Gastrocnemius medialis (tissue), 4 donors: ENCODE measurements around the gene CMIP. TPM values are rescaled to one million over a fixed set of nuclear protein-coding genes. Genes with fewer than 3 reads are reported as not detected.

ENCODE experiments used
- ATAC-seq, 2 donors: fragments of 150-250 bp; one replicate each; pipeline ENCODE4 v1.9.1; 2016
- DNase-seq, 2 donors: peaks; one replicate each; pipeline ENCODE4 v3.0.0-alpha.2; 2019
- H3K27ac ChIP-seq, 4 donors: fragments of 200-600 bp; sonication (generic); 1 replicate in 1 of 4; 2 replicates in 3 of 4; pipeline ENCODE4 v1.5.1; 2016 to 2018; ENCODE audit warnings: mild to moderate bottlenecking in 2 of 4, moderate library complexity in 1 of 4
- H3K27me3 ChIP-seq, 3 donors: fragments of 200-600 bp; sonication (generic) in 2 of 3; 1 replicate in 1 of 3; 2 replicates in 2 of 3; pipeline versions ENCODE4 v1.5.1 to v1.6.0; 2016 to 2019; ENCODE audit warnings: mild to moderate bottlenecking in 1 of 3, moderate library complexity in 1 of 3
- H3K36me3 ChIP-seq, 2 donors: fragments of 200-600 bp; sonication (generic) in 1 of 2; one replicate each; pipeline ENCODE4 v1.5.1; 2017 to 2018
- H3K4me1 ChIP-seq, 2 donors: fragments of 200-600 bp; sonication (generic) in 1 of 2; one replicate each; pipeline ENCODE4 v1.5.1; 2016 to 2017; ENCODE audit warnings: mild to moderate bottlenecking in 2 of 2
- H3K4me3 ChIP-seq, 4 donors: fragments of 200-600 bp; sonication (generic) in 3 of 4; 1 replicate in 1 of 4; 2 replicates in 3 of 4; pipeline ENCODE4 v1.5.1; 2016 to 2019; ENCODE audit warnings: mild to moderate bottlenecking in 2 of 4
- H3K9me3 ChIP-seq, 3 donors: fragments of 200-600 bp; sonication (generic) in 2 of 3; 1 replicate in 1 of 3; 2 replicates in 2 of 3; pipeline ENCODE4 v1.5.1; 2016 to 2019
- POLR2A ChIP-seq, 2 donors: fragments of 450-650 bp; IDR thresholded peaks; one replicate each; pipeline ENCODE4 v1.6.1; 2017; ENCODE audit warnings: antibody characterized with exemption in 2 of 2, mild to moderate bottlenecking in 2 of 2, moderate library complexity in 2 of 2
- in situ Hi-C, 4 donors: fragments of 200-750 bp; cut with MboI; loops; one replicate each; pipeline versions ENCODE4 v1.15.0 to v1.8.0; 2017; ENCODE audit warnings: low sequenced_read_pairs in 4 of 4
- intact Hi-C: fragments of 100-400 bp; cut with DNase I; formaldehyde crosslinking; loops from one replicate; pipeline ENCODE4 v1.15.1; 2023; ENCODE audit warnings: low total_unique reads
- total RNA-seq, 4 donors: library from RNA; depleted of rRNA; stranded (reverse); fragments of >200 nt; gene quantifications; one replicate each; pipeline versions ENCODE4 v1.1.0 to v1.2.3, GENCODE V29; 2016
- TF ChIP-seq, protein P1 (sequence below), 5 experiments: fragments of 450-650 bp in 3 of 5; fragments of 200-600 bp in 2 of 5; sonication (generic) in 2 of 5; IDR thresholded peaks in 4 of 5; conservative IDR thresholded peaks in 1 of 5; 1 replicate in 4 of 5; 2 replicates in 1 of 5; pipeline ENCODE4 v1.5.1; 2016 to 2019; ENCODE audit warnings: antibody characterized with exemption in 5 of 5, mild to moderate bottlenecking in 3 of 5, moderate library complexity in 3 of 5

CMIP gene
- total RNA-seq, 4 donors from 2014 or later: 0.90 to 5.1 (median 2.7) TPM

DNA sequence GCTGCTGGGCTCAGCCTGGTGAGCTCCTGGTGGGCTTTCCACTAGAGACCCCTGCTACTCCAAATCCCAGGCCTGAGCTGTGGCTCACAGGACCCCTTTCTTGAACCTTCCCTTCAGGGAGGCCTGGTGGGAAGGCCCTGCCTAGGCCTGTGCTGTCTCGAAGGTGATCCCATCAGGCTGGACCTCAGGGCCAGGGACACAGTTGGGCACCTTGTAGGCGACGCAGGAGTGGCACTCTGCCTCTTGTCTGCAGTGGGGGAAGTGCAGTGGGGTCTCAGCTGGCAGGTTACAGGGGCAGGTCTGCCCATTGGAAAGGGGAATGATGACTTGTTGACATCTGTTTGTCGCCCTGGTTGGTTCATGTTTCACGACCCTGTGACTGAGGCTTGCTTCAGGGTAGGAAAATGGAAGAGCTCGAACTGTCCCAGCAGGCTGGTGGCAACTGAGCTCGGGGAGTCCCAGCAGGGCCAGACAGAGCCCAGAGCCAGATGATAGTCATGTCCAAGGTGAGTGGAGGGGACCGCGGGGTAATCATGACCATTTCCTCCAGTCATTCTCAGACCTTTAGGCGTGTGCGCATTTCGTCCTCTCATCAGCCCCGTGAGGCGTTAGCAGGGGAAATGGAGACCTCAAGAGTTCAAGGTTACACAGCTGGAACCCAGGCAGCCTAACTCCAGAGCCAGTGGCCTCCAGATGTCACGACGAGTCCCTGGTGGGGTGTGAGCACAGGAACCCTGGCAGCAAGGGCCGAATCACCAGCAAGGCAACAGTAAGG lies 11.3 kb downstream of the CMIP start:
- H3K36me3 ChIP-seq: no peaks in the 10 kb centered on the region
- no peak overlapping the region for H3K27ac ChIP-seq
- intact Hi-C loops: no loop called here
- TF ChIP-seq, protein P1, sequence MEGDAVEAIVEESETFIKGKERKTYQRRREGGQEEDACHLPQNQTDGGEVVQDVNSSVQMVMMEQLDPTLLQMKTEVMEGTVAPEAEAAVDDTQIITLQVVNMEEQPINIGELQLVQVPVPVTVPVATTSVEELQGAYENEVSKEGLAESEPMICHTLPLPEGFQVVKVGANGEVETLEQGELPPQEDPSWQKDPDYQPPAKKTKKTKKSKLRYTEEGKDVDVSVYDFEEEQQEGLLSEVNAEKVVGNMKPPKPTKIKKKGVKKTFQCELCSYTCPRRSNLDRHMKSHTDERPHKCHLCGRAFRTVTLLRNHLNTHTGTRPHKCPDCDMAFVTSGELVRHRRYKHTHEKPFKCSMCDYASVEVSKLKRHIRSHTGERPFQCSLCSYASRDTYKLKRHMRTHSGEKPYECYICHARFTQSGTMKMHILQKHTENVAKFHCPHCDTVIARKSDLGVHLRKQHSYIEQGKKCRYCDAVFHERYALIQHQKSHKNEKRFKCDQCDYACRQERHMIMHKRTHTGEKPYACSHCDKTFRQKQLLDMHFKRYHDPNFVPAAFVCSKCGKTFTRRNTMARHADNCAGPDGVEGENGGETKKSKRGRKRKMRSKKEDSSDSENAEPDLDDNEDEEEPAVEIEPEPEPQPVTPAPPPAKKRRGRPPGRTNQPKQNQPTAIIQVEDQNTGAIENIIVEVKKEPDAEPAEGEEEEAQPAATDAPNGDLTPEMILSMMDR (IDR thresholded peaks at IDR 0.05 in 4 of 5, conservative IDR thresholded peaks at IDR 0.05 in 1 of 5): no peak
- TF ChIP-seq POLR2A (IDR thresholded peaks at IDR 0.05): no peak
- no peak overlapping the region for H3K4me3 ChIP-seq
- H3K9me3 ChIP-seq: no peaks in the 10 kb centered on the region
- in situ Hi-C loops: no loop called here
- H3K27me3 ChIP-seq: no peaks in the 10 kb centered on the region
- DNase-seq (no peak), ATAC-seq (no peak)
- peaks cover 0 to 3% of the 10 kb centered on the region in 2 donors for H3K4me1 ChIP-seq

DNA sequence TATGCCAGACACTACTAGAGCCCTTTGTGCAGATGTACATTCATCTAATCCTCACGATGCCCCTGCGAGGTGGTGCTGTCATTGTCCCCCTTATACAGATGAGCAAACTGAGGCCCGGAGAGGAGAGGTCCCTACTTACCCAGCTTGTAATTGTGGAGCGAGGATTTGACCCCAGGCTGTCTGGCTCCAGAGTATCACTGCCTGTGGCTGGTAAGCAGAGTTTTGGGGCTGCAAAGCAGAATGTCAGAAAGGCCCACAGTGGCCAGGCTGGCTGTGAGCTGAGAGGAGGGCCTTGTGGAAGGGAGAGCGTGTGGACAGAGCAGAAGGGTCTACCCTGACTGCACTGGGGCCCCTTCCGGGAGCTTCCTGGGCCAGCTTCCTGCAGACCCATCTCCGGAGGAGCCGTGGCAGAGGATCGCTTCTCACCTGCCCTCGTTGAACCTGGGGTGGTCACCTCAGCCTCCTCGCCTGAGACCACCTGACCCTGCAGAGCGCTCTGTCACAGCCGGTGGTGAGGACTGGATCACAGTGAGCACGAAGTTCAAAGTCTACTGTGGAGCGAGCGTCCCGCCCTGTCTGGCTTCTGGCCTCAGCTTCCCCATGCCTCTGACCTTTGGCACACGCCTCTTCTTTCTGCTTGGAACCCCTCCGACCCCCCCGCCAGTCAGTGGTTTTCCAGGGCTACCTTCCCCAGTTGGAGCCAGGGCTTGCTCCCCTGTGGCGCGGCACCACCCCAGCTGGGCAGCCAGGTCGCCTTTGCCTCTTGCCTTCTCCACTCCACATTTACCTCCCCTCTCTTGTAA lies 12.1 kb downstream of the CMIP start:
- DNase-seq: no peak
- Histone ChIP-seq H3K9me3 (no peaks in the 10 kb centered on the region), H3K36me3 (no peaks in the 10 kb centered on the region), H3K27ac (no peak overlapping the region), H3K4me3 (no peak overlapping the region), H3K27me3 (no peaks in the 10 kb centered on the region), H3K4me1 (peaks cover 0 to 3% of the 10 kb centered on the region in 2 donors)
- TF ChIP-seq POLR2A (IDR thresholded peaks at IDR 0.05): no peak
- TF ChIP-seq, protein P1 (IDR thresholded peaks at IDR 0.05 in 4 of 5, conservative IDR thresholded peaks at IDR 0.05 in 1 of 5): no peak
- ATAC-seq: no peak
- in situ Hi-C loops (no loop called here), intact Hi-C loops (no loop called here)

DNA sequence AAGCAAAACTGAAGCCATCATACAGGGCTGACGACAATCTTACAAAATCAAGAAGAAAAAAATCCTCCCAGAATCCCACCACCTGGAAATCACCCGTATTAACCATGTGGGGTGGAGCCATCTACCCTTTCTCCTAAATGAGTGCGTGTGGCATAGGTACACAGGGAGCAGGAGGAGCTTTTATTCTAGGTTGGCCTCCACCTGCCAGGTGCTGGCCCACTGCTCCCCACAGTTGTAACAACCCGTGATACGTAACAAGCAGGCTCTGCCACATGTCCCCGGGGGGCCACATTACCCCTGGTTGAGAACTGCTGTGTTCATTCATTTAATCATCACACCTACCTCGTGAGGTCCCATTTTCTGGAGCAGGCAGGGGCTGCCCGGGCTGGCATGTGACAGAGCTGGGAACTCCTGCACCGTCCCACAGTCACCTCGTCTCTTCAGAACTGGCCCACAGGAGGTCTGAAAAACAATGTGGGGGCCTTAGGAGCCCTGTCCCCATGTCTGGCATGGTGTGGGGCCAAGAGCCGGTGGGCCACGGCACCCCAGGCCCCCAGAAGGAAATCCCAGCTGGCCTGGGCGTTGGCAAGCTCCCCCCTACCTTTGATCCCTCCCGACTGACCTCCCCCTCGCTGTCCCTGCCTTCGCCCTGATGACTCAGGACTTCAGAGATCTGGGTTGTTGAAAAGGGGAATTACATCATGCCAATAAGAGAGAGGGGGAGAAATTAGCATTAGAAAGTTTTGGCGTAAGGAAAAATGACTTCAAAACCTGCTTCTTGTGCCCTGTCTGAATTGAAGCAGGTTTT lies 12.9 kb downstream of the CMIP start:
- Histone ChIP-seq H3K9me3 (no peaks in the 10 kb centered on the region), H3K27ac (no peak overlapping the region), H3K4me1 (peaks cover 0 to 3% of the 10 kb centered on the region in 2 donors), H3K27me3 (no peaks in the 10 kb centered on the region), H3K36me3 (no peaks in the 10 kb centered on the region), H3K4me3 (no peak overlapping the region)
- no peak for DNase-seq
- in situ Hi-C loops (no loop called here), intact Hi-C loops (no loop called here)
- no peak for ATAC-seq
- TF ChIP-seq, protein P1 (IDR thresholded peaks at IDR 0.05 in 4 of 5, conservative IDR thresholded peaks at IDR 0.05 in 1 of 5): no peak
- TF ChIP-seq POLR2A (IDR thresholded peaks at IDR 0.05): no peak

DNA sequence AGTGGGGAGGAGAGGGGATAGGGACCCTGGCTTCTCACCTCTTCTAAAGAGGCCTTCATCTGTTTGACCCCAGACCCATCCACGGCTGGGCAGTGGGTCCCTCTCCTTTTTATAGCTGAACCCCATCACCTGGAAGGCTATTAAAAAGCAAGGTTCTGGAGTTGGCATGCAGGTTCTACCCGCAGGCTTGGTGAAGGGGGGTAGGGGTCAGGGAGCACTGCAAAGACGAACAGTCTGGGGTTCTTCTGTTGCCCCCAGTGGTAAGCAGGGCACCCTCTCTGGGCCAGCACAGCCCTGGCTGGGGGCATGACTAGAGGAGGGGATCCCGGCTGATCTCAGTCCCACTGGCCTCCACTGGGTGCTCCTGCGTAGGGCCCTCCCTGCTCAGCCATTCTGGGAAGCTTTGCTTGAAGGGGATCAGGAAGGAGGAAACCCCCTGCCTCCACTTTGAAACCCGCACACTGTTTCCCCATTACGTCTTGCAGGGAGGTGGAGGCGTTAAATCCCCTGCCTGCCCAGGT lies 13.6 kb downstream of the CMIP start:
- H3K27me3 ChIP-seq: no peaks in the 10 kb centered on the region
- DNase-seq (no peak), ATAC-seq (no peak)
- in situ Hi-C loops (no loop called here), intact Hi-C loops (no loop called here)
- H3K4me3 ChIP-seq: no peak overlapping the region
- no peak overlapping the region for H3K27ac ChIP-seq
- H3K9me3 ChIP-seq: no peaks in the 10 kb centered on the region
- TF ChIP-seq POLR2A (IDR thresholded peaks at IDR 0.05): no peak
- TF ChIP-seq, protein P1 (IDR thresholded peaks at IDR 0.05 in 4 of 5, conservative IDR thresholded peaks at IDR 0.05 in 1 of 5): no peak
- H3K4me1 ChIP-seq: no peaks in the 10 kb centered on the region
- H3K36me3 ChIP-seq: no peaks in the 10 kb centered on the region
